Measurements from ENCODE around the gene PLEKHJ1. TPM values are rescaled to one million over a fixed set of nuclear protein-coding genes. Genes with fewer than 3 reads are reported as not detected.

PLEKHJ1 gene
- total and polyA plus RNA-seq, 2 of the 13 experiments (the other 11 are each of a cell fraction or from before 2014, with no cell fraction given) = 70.5 to 130 TPM

GRCh38 chr19:2242092-2242537, 6.0 kb upstream of the PLEKHJ1 start (continued):
- TF ChIP-seq, protein P1, sequence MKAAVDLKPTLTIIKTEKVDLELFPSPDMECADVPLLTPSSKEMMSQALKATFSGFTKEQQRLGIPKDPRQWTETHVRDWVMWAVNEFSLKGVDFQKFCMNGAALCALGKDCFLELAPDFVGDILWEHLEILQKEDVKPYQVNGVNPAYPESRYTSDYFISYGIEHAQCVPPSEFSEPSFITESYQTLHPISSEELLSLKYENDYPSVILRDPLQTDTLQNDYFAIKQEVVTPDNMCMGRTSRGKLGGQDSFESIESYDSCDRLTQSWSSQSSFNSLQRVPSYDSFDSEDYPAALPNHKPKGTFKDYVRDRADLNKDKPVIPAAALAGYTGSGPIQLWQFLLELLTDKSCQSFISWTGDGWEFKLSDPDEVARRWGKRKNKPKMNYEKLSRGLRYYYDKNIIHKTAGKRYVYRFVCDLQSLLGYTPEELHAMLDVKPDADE (CRISPR knock-in tag; IDR thresholded peaks at IDR 0.05) = no peak
- TF ChIP-seq TEAD3 (CRISPR knock-in tag; optimal IDR thresholded peaks at IDR 0.05; ENCODE audit: borderline replicate concordance) (peak; percentile 57), TBX2 (CRISPR knock-in tag; IDR thresholded peaks at IDR 0.05; ENCODE audit: borderline replicate concordance) (peak; percentile 40; the same call in 1 of the 2 replicates), ZNF337 (CRISPR knock-in tag; IDR thresholded peaks at IDR 0.05; ENCODE audit: borderline replicate concordance, low read depth) (no peak), ZNF510 (CRISPR knock-in tag; IDR thresholded peaks at IDR 0.05; ENCODE audit: low read depth) (no peak), FOXA3 (CRISPR knock-in tag; IDR thresholded peaks at IDR 0.05) (peak; percentile 62), MAZ (IDR thresholded peaks at IDR 0.05; ENCODE audit: borderline replicate concordance, low read depth, low read length) (no peak), MAZ (CRISPR knock-in tag; IDR thresholded peaks at IDR 0.05; ENCODE audit: low read depth) (no peak), ARID5B (CRISPR knock-in tag; IDR thresholded peaks at IDR 0.05) (peak; percentile 62; the same call in 1 of the 2 replicates), TGIF2 (CRISPR knock-in tag; IDR thresholded peaks at IDR 0.05) (peak; percentile 78), ZNF850 (CRISPR knock-in tag; conservative IDR thresholded peaks at IDR 0.05) (no peak)
- TF ChIP-seq, protein P2, sequence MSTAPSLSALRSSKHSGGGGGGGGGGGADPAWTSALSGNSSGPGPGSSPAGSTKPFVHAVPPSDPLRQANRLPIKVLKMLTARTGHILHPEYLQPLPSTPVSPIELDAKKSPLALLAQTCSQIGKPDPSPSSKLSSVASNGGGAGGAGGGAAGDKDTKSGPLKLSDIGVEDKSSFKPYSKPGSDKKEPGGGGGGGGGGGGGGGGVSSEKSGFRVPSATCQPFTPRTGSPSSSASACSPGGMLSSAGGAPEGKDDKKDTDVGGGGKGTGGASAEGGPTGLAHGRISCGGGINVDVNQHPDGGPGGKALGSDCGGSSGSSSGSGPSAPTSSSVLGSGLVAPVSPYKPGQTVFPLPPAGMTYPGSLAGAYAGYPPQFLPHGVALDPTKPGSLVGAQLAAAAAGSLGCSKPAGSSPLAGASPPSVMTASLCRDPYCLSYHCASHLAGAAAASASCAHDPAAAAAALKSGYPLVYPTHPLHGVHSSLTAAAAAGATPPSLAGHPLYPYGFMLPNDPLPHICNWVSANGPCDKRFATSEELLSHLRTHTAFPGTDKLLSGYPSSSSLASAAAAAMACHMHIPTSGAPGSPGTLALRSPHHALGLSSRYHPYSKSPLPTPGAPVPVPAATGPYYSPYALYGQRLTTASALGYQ (CRISPR knock-in tag; IDR thresholded peaks at IDR 0.05) = no peak
